Smooth muscle cell (in vitro differentiated cells): ENCODE measurements around the gene MDFIC. TPM values are rescaled to one million over a fixed set of nuclear protein-coding genes. Genes with fewer than 3 reads are reported as not detected.

Source experiments
- DNase-seq: peaks from one replicate; lab custom pipeline; 2025; ENCODE audit not compliant: unreplicated experiment; lab: John Stamatoyannopoulos, UW
- H2AFZ ChIP-seq: fragments of 200-600 bp; sonication (generic); 2 replicates; pipeline ENCODE4 v1.6.0; 2016; ENCODE audit warnings: antibody characterized with exemption, low read depth, mild to moderate bottlenecking
- H3F3A ChIP-seq: fragments of 200-600 bp; sonication (generic); 2 replicates; pipeline ENCODE4 v1.6.0; 2017; ENCODE audit warnings: antibody characterized with exemption, low read depth
- H3K27ac ChIP-seq: fragments of 200-600 bp; sonication (generic); 2 replicates; pipeline ENCODE4 v1.5.1; 2016; ENCODE audit warnings: low read depth, mild to moderate bottlenecking
- H3K27me3 ChIP-seq: fragments of 200-600 bp; sonication (generic); 2 replicates; pipeline ENCODE4 v1.6.1; 2016; ENCODE audit warnings: low read depth, mild to moderate bottlenecking
- H3K36me3 ChIP-seq: fragments of 200-600 bp; sonication (generic); 2 replicates; pipeline ENCODE4 v1.5.1; 2016; ENCODE audit warnings: low read depth
- H3K4me1 ChIP-seq: fragments of 200-600 bp; sonication (generic); 2 replicates; pipeline ENCODE4 v1.5.1; 2016; ENCODE audit warnings: low read depth
- H3K4me2 ChIP-seq: fragments of 200-600 bp; sonication (generic); 2 replicates; pipeline ENCODE4 v1.6.0; 2016; ENCODE audit warnings: mild to moderate bottlenecking
- H3K4me3 ChIP-seq: fragments of 200-600 bp; sonication (generic); 2 replicates; pipeline ENCODE4 v1.5.1; 2016; ENCODE audit warnings: mild to moderate bottlenecking
- H3K79me2 ChIP-seq: fragments of 200-600 bp; sonication (generic); 2 replicates; pipeline ENCODE4 v1.6.0; 2016; ENCODE audit warnings: low read depth, mild to moderate bottlenecking
- H3K9ac ChIP-seq: fragments of 200-600 bp; sonication (generic); 2 replicates; pipeline ENCODE4 v1.6.0; 2016; ENCODE audit warnings: low read depth
- H3K9me3 ChIP-seq: fragments of 200-600 bp; sonication (generic); replicated peaks from 2 replicates; pipeline ENCODE4 v1.5.1; 2016; ENCODE audit warnings: low read depth
- H4K20me1 ChIP-seq: fragments of 200-600 bp; sonication (generic); 2 replicates; pipeline ENCODE4 v1.6.0; 2016; ENCODE audit warnings: low read depth
- WGBS: methylation state at CpG from one replicate; pipeline ENCODE4 v1.1.7; 2016; ENCODE audit warnings: low lambda C conversion rate; 5-methylcytosine and 5-hydroxymethylcytosine counted together
- polyA plus RNA-seq: library from polyadenylated mRNA; unstranded; fragments of >200 nt; fragmentation: Nextera tagmentation; extraction: Ambion mirVana; gene quantifications from 2 replicates; pipeline ENCODE4 v1.2.1, GENCODE V29; 2016
- total RNA-seq: library from RNA; depleted of rRNA; stranded (reverse); fragments of >200 nt; gene quantifications from 2 replicates; pipeline ENCODE4 v1.2.3, GENCODE V29; 2014
- TF ChIP-seq, protein P1 (sequence below): fragments of 200-600 bp; sonication (generic); IDR thresholded peaks from 2 replicates; pipeline ENCODE4 v1.5.1; 2017; ENCODE audit warnings: borderline replicate concordance, mild to moderate bottlenecking, antibody characterized with exemption; ENCODE audit not compliant: insufficient read depth, poor library complexity, severe bottlenecking

MDFIC gene
- total and polyA plus RNA-seq, 2 experiments from 2014 or later = 17.5 to 37.0 TPM

DNA sequence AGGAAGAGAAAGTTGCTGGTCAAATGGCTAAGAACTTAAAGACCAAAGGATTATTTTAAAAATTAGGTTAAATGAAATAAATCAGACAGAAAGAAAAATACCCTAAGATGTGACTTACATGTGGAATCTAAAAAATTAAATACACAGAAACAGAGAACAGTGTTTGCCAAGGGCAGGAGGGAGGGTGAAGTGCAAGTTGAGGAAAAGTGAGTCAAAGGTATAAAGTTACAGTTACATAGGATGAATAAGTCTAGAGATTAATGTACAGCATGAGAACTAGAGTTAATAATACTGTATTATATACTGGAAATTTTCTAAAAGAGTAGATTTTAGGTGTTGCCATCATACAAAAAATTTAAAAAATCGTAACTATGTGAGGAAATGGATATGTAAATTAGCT lies 146.3 kb downstream of the MDFIC start:
- DNase-seq = no peak
- Histone ChIP-seq H3K27me3 (no peaks in the 10 kb centered on the region), H3K9me3 (no peaks in the 10 kb centered on the region), H3K79me2 (no peaks in the 10 kb centered on the region), H3K4me2 (no peak overlapping the region), H3K9ac (no peak overlapping the region), H3F3A (no peaks in the 10 kb centered on the region), H2AFZ (no peak overlapping the region), H3K4me3 (no peak overlapping the region), H3K4me1 (no peaks in the 10 kb centered on the region), H3K27ac (no peak overlapping the region), H4K20me1 (no peaks in the 10 kb centered on the region), H3K36me3 (no peaks in the 10 kb centered on the region)
- TF ChIP-seq, protein P1, sequence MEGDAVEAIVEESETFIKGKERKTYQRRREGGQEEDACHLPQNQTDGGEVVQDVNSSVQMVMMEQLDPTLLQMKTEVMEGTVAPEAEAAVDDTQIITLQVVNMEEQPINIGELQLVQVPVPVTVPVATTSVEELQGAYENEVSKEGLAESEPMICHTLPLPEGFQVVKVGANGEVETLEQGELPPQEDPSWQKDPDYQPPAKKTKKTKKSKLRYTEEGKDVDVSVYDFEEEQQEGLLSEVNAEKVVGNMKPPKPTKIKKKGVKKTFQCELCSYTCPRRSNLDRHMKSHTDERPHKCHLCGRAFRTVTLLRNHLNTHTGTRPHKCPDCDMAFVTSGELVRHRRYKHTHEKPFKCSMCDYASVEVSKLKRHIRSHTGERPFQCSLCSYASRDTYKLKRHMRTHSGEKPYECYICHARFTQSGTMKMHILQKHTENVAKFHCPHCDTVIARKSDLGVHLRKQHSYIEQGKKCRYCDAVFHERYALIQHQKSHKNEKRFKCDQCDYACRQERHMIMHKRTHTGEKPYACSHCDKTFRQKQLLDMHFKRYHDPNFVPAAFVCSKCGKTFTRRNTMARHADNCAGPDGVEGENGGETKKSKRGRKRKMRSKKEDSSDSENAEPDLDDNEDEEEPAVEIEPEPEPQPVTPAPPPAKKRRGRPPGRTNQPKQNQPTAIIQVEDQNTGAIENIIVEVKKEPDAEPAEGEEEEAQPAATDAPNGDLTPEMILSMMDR = no peak
- 93% methylated on average over 1 of the region's 1 CpG for WGBS
